GM18873 (cell line): ENCODE data around the gene LINC00305.

Experiments
- ATAC-seq: cut with Tn5 transposase; IDR thresholded peaks from one replicate; pipeline ENCODE4 v1.9.1; 2021; ENCODE audit warnings: mild to moderate bottlenecking, moderate library complexity, moderate number of reproducible peaks; ENCODE audit not compliant: unreplicated experiment, low FRiP score

Gene LINC00305

GRCh38 chr18:64148988-64149387, at the start of gene LINC00305:
Gene LINC00305, minus strand, starts transcription at chr18:64149088.
- no peak for ATAC-seq

- ATAC-seq: no peak
These were observed 42.2 kb upstream of the LINC00305 start for GRCh38 chr18:64191069-64191468.

- ATAC-seq: no peak
These were observed 37.1 kb upstream of the LINC00305 start for GRCh38 chr18:64185987-64186386.

DNA sequence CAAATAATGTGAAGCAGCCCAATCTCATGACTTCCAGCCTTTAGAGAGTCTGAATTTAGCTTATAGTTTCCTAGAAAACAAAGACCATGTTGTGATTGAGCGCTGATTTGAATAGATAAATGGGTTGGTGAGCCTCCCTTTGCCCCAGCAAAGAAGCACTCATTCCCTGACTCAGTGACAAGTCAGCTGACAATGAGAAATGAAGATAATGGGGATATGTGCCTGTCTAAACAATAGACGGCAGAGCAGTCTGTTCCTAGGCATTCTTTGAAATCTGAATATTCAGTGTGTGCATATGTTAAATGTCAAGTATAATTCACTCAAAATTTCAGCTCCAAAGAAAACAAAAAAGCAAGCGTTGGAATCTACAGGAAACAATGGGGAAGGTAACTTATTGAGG, 34.8 kb upstream of the LINC00305 start:
- no peak for ATAC-seq

GRCh38 chr18:64180617-64181016, 31.7 kb upstream of the LINC00305 start:
- no peak for ATAC-seq

DNA sequence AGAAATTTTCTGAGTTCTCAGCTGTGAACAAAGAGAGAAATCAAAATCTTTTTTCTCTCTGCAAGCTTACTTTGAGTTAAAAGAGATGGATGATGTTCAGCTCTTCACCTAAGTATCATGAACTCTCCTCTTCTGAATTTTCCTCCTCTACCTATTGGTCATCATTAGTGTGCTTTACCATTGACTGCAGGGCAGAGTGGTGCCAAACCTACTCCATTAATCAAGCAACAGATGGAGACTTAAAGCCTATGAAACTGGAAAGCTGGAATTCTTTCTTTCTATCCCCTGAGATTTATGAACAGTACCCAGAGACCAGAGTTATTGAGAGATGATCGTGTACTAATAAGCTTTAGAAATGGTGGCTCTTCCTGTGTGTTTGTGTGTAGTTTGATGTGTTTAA, 31.3 kb upstream of the LINC00305 start:
- ATAC-seq: no peak

- no peak for ATAC-seq
These were observed 30.7 kb upstream of the LINC00305 start for GRCh38 chr18:64179556-64180080.

DNA sequence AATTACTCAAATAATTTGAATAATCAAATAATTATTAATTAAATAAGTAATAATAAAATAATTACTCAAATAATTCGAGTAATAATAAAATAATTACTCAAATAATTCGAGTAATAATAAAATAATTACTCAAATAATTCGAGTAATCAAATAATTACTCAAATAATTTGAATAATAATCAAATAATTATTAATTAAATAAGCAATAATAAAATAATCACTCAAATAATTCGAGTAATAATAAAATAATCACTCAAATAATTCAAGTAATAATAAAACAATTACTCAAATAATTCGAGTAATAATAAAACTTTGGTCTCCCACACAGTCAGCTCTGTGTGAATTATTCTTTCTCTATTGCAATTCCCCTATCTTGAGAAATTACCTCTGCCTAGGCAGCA, 30.0 kb upstream of the LINC00305 start:
- no peak for ATAC-seq

DNA sequence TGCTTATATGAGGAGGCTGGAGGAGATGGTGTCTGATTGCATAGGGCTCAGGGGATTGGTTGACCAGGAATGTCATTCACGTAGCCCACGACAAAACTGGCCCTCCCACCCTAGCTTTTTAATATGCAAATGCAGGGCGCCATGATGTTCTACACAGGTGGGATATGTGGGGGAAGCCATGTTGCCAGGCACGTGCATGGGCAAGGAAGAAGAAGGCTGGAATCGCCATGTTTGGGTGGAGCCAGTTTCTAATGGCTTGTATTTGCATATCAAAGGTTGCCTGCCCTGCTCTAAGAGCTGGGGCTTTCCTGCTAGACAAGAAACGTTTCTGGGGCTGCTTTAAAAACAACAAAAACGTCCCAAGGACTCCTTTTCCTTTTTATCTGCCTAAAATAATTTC, 26.5 kb upstream of the LINC00305 start:
- no peak for ATAC-seq

GRCh38 chr18:64171576-64171975, 22.7 kb upstream of the LINC00305 start:
- no peak for ATAC-seq

GRCh38 chr18:64167408-64167925, 18.6 kb upstream of the LINC00305 start:
- no peak for ATAC-seq

DNA sequence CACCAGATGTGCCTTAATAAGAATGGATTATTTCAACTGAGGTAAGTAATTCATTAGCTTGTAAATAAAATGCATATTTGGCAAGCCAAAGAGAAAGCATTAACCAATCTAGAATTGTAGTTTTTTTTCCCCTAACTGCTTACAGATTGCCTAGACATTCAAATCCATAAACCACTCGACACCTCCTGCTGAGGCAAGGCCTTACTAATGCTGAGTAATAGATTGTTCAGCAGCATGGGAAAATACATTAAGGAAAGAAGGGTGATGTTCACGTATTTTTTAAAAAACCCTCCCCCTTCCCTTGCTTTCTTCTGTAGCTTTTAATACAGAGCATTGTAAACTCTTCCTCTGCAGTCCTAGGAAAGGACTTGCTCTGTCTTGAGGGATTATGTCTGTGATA, 17.0 kb upstream of the LINC00305 start:
- no peak for ATAC-seq

GRCh38 chr18:64164883-64165282, 16.0 kb upstream of the LINC00305 start:
- no peak for ATAC-seq

DNA sequence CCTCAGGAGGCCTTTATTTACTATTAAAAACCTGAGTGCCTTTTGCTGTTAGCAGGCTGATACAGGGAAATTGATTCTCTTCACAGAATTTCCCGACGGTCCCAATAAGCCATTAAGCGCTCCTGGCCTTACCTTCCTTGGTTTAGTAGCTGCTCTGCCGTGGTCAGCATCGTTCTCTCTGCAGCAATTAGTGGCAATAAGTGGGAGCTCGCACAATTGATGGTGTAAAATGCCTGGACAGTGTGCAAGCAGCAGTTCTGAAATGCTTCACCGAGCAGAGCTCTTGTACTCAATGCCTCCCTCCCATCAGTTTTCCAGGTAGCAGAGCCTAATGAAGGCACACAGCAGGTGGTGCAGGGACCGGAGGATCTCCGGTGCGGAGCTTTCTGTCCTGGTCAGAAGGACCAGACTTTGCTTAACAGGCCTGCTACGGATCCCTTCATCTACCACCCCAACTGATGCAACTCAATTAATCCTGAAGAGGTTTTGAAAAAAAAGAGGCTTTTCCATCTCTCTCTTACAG, 1.1 kb upstream of the LINC00305 start:
- no peak for ATAC-seq

DNA sequence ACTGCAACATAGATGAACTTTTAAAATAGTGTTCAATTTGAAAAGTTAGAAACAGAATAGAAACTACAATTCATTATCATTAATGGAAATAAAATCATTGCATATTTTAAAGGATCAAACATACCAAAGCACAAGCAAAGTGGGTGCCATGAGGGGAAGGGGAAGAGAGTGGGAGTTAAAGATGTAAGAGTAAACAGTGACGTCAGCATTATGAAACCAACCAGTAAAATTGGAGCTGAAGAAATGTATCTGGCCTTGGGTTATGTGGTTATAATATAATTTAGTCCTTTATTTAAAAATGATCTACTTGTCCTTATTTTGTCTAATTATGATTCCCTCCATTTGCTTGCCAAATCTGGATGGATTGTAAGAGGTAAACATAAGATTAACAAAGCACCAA, 6.0 kb downstream of the LINC00305 start:
- ATAC-seq: no peak

DNA sequence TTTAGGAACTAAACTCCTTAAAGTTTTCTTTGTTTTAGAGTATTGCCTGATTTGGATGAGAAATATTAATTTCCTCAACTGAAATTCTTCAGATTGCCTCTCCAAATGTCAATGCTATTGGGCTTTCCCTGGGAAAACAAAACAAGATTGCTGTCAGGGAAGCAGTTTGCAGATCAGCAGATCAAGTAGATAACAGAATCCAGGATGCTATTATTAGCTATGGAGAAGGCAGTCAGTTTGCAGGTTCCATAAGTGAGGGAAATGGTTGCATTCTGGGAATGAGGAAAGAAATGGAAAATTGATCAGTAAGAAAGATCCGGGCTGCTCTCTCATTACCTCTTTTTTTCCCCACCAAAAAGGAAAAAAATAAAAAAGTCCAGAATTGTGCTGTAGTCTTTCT, 11.0 kb downstream of the LINC00305 start:
- no peak for ATAC-seq

DNA sequence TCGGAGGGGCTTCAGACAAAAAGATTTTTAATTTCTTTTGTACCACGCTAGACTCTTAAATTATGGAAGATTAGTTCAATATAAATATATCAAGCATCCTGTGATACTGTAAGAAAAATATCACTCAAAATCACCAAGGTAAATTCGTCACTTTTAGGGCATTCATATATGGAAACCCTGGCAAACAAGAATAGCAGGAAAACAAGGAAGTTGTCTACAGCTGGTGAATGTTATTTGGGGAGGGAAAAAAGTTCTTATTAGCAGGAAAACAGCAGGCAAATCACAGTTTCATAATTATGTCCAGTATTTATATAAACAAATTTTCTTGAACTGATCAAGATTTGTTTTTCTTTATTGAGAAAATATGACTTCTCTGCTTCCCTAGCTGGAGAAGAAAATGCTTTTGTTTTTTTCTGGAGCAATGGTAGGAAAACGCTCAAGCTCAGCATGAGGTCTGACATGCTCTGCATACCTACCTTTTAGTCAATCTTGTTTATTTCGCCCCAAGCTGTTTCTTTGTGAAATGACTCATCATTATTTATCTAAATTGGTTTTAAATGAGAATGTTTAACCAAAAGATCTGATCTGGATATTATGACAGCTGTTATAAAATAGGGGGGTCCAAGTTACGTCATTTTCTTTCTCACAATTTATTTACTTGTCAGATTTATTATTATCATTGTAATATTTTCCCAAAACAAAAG, 14.7 kb downstream of the LINC00305 start:
- no peak for ATAC-seq

DNA sequence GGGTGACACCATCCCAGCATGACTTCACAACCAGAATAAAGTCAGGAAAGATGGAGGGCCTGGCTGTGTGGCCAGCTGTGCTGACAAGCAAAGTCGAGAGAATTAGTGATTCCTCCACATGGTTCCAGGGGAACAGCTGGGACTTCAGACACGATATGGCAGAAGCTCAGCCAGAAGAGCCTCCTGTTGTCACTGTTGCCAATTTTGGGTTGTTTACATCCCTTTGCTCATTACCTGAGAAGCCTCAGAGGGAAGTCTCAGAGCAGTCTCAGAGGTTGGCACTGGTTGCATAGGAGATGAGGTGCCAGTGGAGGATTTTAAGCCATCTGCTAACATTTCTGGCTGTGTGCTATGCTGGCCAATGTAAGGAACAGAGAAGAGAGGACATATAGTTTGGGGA, 16.0 kb downstream of the LINC00305 start:
- no peak for ATAC-seq

- ATAC-seq: no peak
These were observed 17.6 kb downstream of the LINC00305 start for GRCh38 chr18:64131314-64131713.

DNA sequence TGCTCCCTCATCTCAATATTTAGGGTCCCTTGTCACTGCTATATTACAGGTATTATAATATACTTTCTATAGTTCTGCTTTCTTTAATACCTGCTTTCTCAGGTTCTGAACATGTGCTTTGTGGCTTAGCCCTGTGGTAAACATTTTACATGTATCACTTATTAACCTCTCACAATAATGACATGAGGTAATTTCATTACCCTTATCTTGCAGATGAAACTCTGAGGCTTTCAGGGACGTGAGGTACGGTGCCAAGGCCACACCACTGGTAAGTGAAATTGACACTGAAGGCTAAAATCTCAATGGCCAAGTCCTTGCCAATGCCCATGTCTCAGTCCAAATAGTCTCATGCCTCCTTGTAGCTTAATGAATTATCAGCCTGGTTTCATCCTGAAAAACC, 21.7 kb downstream of the LINC00305 start:
- ATAC-seq: no peak

DNA sequence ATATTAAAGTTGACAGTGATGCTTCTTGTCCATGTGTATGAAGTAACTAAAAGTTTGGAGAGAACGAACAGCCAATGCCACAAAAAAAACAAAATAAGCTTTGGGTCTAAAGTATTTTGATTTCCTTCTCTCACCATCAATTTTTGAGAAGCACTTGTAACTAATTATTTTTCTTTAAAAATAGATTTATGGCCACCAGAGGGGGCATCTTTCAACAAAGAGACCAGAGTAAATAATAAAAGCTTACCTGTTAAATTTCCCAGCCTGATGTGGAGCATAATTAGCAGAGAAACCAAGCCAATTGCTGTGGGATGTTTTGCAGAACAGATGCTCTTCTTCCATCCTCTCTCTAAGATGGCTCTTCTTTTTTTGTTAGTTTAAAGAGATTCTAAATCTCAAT, 29.0 kb downstream of the LINC00305 start:
- ATAC-seq: no peak

DNA sequence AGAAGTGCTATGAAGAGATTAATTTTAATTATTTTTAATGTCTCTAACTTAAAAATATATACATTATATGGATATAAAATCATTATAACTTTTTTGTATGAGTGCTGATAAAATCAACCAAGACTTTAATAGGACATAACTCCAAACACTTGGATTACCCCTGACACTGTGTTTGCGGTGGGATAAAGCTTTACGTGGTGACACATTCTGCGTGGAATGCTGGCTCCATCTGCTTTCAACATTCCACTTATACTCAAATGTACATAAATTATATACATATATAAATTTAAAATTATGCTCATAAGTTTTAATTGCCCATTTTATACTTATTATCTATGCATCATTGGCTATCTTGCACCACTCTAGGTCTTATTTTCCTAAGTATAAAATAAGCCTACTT, 30.5 kb downstream of the LINC00305 start:
- no peak for ATAC-seq
